Neuronal stem cell (in vitro differentiated cells): ENCODE measurements around the gene GDPD5.

ENCODE experiments used
- DNase-seq: peaks from one replicate; pipeline ENCODE4 v3.0.0-alpha.2; 2013; ENCODE audit warnings: low spot score
- H2AFZ ChIP-seq: one replicate; pipeline ENCODE4 v1.6.1; 2013; ENCODE audit warnings: mild to moderate bottlenecking, low read length, inconsistent platforms
- H2AK5ac ChIP-seq: 2 replicates; pipeline ENCODE4 v1.6.1; 2013; ENCODE audit warnings: low read depth, mild to moderate bottlenecking, inconsistent platforms, low read length, moderate library complexity, mixed read lengths
- H2BK120ac ChIP-seq: 2 replicates; pipeline ENCODE4 v1.6.1; 2013; ENCODE audit warnings: low read depth, mild to moderate bottlenecking, inconsistent platforms, low read length, moderate library complexity, mixed read lengths
- H2BK12ac ChIP-seq: one replicate; pipeline ENCODE4 v1.6.1; 2013; ENCODE audit warnings: low read length, inconsistent platforms
- H2BK15ac ChIP-seq: 2 replicates; pipeline ENCODE4 v1.6.1; 2013; ENCODE audit warnings: mild to moderate bottlenecking, low read length, inconsistent platforms, mixed read lengths
- H2BK5ac ChIP-seq: one replicate; pipeline ENCODE4 v1.6.1; 2013; ENCODE audit warnings: inconsistent platforms, mild to moderate bottlenecking, low read length, moderate library complexity
- H3K14ac ChIP-seq: one replicate; pipeline ENCODE4 v1.6.1; 2013; ENCODE audit warnings: low read length, inconsistent platforms
- H3K18ac ChIP-seq: 2 replicates; pipeline ENCODE4 v1.6.1; 2013; ENCODE audit warnings: low read length, inconsistent platforms
- H3K23ac ChIP-seq: 2 replicates; pipeline ENCODE4 v1.6.1; 2013; ENCODE audit warnings: low read depth, mild to moderate bottlenecking, mixed read lengths, low read length, inconsistent platforms; ENCODE audit not compliant: poor library complexity
- H3K27ac ChIP-seq: replicated peaks from 3 replicates; pipeline ENCODE4 v1.5.1; 2013; ENCODE audit warnings: low read length, inconsistent platforms
- H3K27me3 ChIP-seq, 3 experiments: 2 replicates each; pipeline ENCODE4 v1.6.1; 2013; ENCODE audit warnings: low read length in 3 of 3, mild to moderate bottlenecking in 2 of 3, inconsistent platforms in 1 of 3, low read depth in 1 of 3, mixed read lengths in 1 of 3, moderate library complexity in 1 of 3; ENCODE audit not compliant: control insufficient read depth in 3 of 3, insufficient read depth in 3 of 3
- H3K36me3 ChIP-seq, 2 donors: replicated peaks in 1 of 2; 2 replicates each; pipeline ENCODE4 v1.6.1; 2013; ENCODE audit warnings: low read length in 2 of 2; ENCODE audit not compliant: control insufficient read depth in 2 of 2, insufficient read depth in 2 of 2
- H3K4ac ChIP-seq: 2 replicates; pipeline ENCODE4 v1.6.1; 2013; ENCODE audit warnings: inconsistent platforms, mild to moderate bottlenecking, low read length, moderate library complexity
- H3K4me1 ChIP-seq, 2 donors: 1 replicate in 1 of 2; 2 replicates in 1 of 2; pipeline ENCODE4 v1.6.1; 2013; ENCODE audit warnings: low read length in 2 of 2, low read depth in 1 of 2; ENCODE audit not compliant: control insufficient read depth in 2 of 2, insufficient read depth in 1 of 2
- H3K4me2 ChIP-seq: one replicate; pipeline ENCODE4 v1.6.1; 2013; ENCODE audit warnings: mild to moderate bottlenecking, low read length, inconsistent platforms; ENCODE audit not compliant: insufficient read depth, poor library complexity, severe bottlenecking
- H3K4me3 ChIP-seq, 2 donors: 2 replicates each; pipeline ENCODE4 v1.5.1; 2013; ENCODE audit warnings: low read length in 2 of 2, mild to moderate bottlenecking in 2 of 2, inconsistent platforms in 1 of 2, moderate library complexity in 1 of 2
- H3K79me1 ChIP-seq: one replicate; pipeline ENCODE4 v1.6.1; 2013; ENCODE audit warnings: low read depth, mild to moderate bottlenecking, inconsistent platforms, low read length, moderate library complexity
- H3K9ac ChIP-seq: one replicate; pipeline ENCODE4 v1.6.1; 2013; ENCODE audit warnings: mild to moderate bottlenecking, low read depth, low read length, inconsistent platforms; ENCODE audit not compliant: poor library complexity
- H3K9me3 ChIP-seq, 2 donors: replicated peaks in 1 of 2; 2 replicates each; pipeline versions ENCODE3 to v1.6.1; 2013; ENCODE audit warnings: low read length in 2 of 2, mild to moderate bottlenecking in 2 of 2, inconsistent platforms in 1 of 2, low read depth in 1 of 2, mixed read lengths in 1 of 2, moderate library complexity in 1 of 2; ENCODE audit not compliant: control insufficient read depth in 2 of 2, insufficient read depth in 1 of 2
- H4K8ac ChIP-seq: one replicate; pipeline ENCODE4 v1.6.1; 2013; ENCODE audit warnings: low read depth, mild to moderate bottlenecking, inconsistent platforms, low read length, moderate library complexity
- H4K91ac ChIP-seq: one replicate; pipeline ENCODE4 v1.6.1; 2013; ENCODE audit warnings: low read length, low read depth, mild to moderate bottlenecking, inconsistent platforms; ENCODE audit not compliant: poor library complexity
- WGBS, 2 donors: extraction: QIAGEN DNeasy Blood & Tissue Kit; methylation state at CpG; one replicate each; pipeline ENCODE4 v1.1.7; 2013; ENCODE audit warnings: missing lambda C conversion rate in 2 of 2, mixed read lengths in 1 of 2; ENCODE audit not compliant: insufficient read length in 2 of 2, insufficient replicate concordance in 1 of 2; ENCODE audit errors: extremely low coverage in 2 of 2; 5-methylcytosine and 5-hydroxymethylcytosine counted together

GDPD5 gene

GRCh38 chr11:75403983-75404658, 121.6 kb downstream of the GDPD5 start:
- no peak overlapping the region for H3K4me3 ChIP-seq
- H3K23ac ChIP-seq: no peak overlapping the region
- H2AK5ac ChIP-seq: no peak overlapping the region
- H2BK120ac ChIP-seq: no peak overlapping the region
- H4K8ac ChIP-seq: no peak overlapping the region
- no peak overlapping the region for H2BK12ac ChIP-seq
- no peak overlapping the region for H3K14ac ChIP-seq
- H2BK5ac ChIP-seq: no peak overlapping the region
- peaks cover 60 to 88% of the 10 kb centered on the region in 2 donors for H3K36me3 ChIP-seq
- no peak overlapping the region for H2AFZ ChIP-seq
- no peak overlapping the region for H2BK15ac ChIP-seq
- no peak overlapping the region for H3K18ac ChIP-seq
- H3K4me1 ChIP-seq: peaks cover 3 to 12% of the 10 kb centered on the region in 2 donors
- H3K27me3 ChIP-seq: no peaks in the 10 kb centered on the region
- no peak for DNase-seq
- peaks cover 0 to 3% of the 10 kb centered on the region in 2 donors for H3K9me3 ChIP-seq
- no peak overlapping the region for H3K4me2 ChIP-seq
- no peak overlapping the region for H3K4ac ChIP-seq
- no peak overlapping the region for H3K27ac ChIP-seq
- whole genome bisulfite sequencing, 2 donors: no CpG with 5 or more reads among the region's 15 CpGs
- no peak overlapping the region for H4K91ac ChIP-seq
- H3K9ac ChIP-seq: no peak overlapping the region
- H3K79me1 ChIP-seq: peaks cover 7% of the 10 kb centered on the region

DNA sequence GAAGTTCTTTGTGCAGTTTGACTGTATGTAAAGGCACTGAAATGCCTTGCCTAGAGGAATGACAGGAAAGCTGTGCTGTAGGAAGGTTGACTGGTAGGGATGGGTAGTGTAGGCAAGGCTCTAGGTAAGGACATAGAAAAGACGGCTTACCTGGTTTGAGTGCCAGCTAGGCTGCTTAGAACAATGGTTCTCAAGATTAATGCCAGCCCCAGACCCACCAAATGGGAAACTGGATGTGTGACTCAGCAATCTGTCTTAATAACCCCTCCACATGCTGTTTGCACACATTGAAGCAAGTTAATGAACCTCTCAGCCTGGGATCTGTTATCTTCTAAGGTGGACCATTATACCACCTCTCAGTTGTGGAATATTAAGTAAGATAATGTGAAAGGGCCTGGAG, 122.7 kb downstream of the GDPD5 start:
- peaks cover 5% of the 10 kb centered on the region for H3K79me1 ChIP-seq
- no peak overlapping the region for H4K8ac ChIP-seq
- H3K36me3 ChIP-seq: peaks cover 52 to 78% of the 10 kb centered on the region in 2 donors
- H2AK5ac ChIP-seq: no peak overlapping the region
- no peak overlapping the region for H4K91ac ChIP-seq
- no peak overlapping the region for H2AFZ ChIP-seq
- H3K9me3 ChIP-seq: no peaks in the 10 kb centered on the region
- H3K4ac ChIP-seq: no peak overlapping the region
- WGBS, 2 donors: no CpG with 5 or more reads among the region's 1 CpG
- no peak overlapping the region for H2BK15ac ChIP-seq
- H3K4me2 ChIP-seq: no peak overlapping the region
- H3K4me3 ChIP-seq: no peak overlapping the region
- no peak for DNase-seq
- no peak overlapping the region for H3K9ac ChIP-seq
- H2BK120ac ChIP-seq: no peak overlapping the region
- H2BK5ac ChIP-seq: no peak overlapping the region
- no peak overlapping the region for H3K18ac ChIP-seq
- no peak overlapping the region for H3K23ac ChIP-seq
- H3K27me3 ChIP-seq: no peaks in the 10 kb centered on the region
- no peak overlapping the region for H2BK12ac ChIP-seq
- no peak overlapping the region for H3K27ac ChIP-seq
- no peak overlapping the region for H3K14ac ChIP-seq
- peaks cover 3 to 12% of the 10 kb centered on the region in 2 donors for H3K4me1 ChIP-seq

- no peak overlapping the region for H3K27ac ChIP-seq
- H3K9ac ChIP-seq: no peak overlapping the region
- H3K4me1 ChIP-seq: peaks cover 3 to 12% of the 10 kb centered on the region in 2 donors
- H2AFZ ChIP-seq: no peak overlapping the region
- no peak overlapping the region for H3K14ac ChIP-seq
- no peak overlapping the region for H3K4me3 ChIP-seq
- DNase-seq: no peak
- no CpG with 5 or more reads among the region's 10 CpGs for WGBS, 2 donors
- no peak overlapping the region for H2BK120ac ChIP-seq
- H2BK12ac ChIP-seq: no peak overlapping the region
- no peak overlapping the region for H3K4me2 ChIP-seq
- H3K27me3 ChIP-seq: no peaks in the 10 kb centered on the region
- H3K4ac ChIP-seq: no peak overlapping the region
- no peak overlapping the region for H3K23ac ChIP-seq
- H3K36me3 ChIP-seq: peaks cover 49 to 71% of the 10 kb centered on the region in 2 donors
- H4K91ac ChIP-seq: no peak overlapping the region
- H3K79me1 ChIP-seq: peaks cover 4% of the 10 kb centered on the region
- H3K9me3 ChIP-seq: no peaks in the 10 kb centered on the region
- H3K18ac ChIP-seq: no peak overlapping the region
- H2BK15ac ChIP-seq: no peak overlapping the region
- H2BK5ac ChIP-seq: no peak overlapping the region
- no peak overlapping the region for H4K8ac ChIP-seq
- H2AK5ac ChIP-seq: no peak overlapping the region
These were observed 123.6 kb downstream of the GDPD5 start for GRCh38 chr11:75402002-75402773.

DNA sequence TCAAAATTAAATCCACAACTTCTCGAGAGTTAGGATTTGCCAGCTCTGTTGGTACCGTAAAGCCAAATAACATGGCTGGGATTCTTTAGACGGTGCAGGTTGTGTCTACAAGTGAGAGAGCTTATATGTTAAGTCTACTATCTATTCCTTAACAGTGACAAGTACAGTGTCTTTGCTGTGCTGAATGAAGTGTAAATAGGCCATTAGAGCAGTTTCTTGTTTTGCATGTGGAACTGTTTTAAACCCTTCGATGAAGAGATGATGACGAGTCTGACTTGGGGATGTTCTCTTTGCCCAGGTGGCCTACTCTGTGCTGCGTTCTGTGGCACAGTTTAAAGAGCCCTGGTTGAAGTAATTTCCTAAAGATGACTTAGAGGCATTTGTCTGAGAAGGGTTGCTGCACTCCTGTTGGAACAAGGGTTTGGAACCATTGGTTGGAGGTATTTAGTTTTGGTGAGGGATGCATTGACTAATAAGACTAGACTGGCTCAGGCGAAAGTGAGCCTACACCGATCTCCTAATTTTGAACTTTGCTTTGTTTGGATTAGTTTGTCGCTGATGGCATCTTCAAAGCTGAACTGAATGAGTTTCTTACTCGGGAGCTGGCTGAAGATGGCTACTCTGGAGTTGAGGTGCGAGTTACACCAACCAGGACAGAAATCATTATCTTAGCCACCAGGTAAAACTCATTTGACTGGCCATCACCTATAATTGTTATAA, 125.4 kb downstream of the GDPD5 start:
- Histone ChIP-seq H3K4me2 (peak overlapping the region; percentile 63), H2AFZ (no peak overlapping the region), H3K4ac (no peak overlapping the region), H2BK5ac (no peak overlapping the region), H3K9me3 (no peaks in the 10 kb centered on the region), H3K18ac (no peak overlapping the region), H2BK120ac (no peak overlapping the region), H3K23ac (no peak overlapping the region), H3K27ac (peak overlapping the region; percentile 5), H3K4me1 (peaks cover 3 to 12% of the 10 kb centered on the region in 2 donors), H3K27me3 (peaks cover 0 to 5% (median 0%) of the 10 kb centered on the region in 3 experiments), H3K9ac (no peak overlapping the region), H3K4me3 (peak overlapping the region; percentile 83 to 95), H4K8ac (no peak overlapping the region), H3K79me1 (peaks cover 4% of the 10 kb centered on the region), H2BK15ac (no peak overlapping the region), H2AK5ac (no peak overlapping the region), H3K14ac (no peak overlapping the region), H3K36me3 (peaks cover 37 to 52% of the 10 kb centered on the region in 2 donors), H2BK12ac (no peak overlapping the region), H4K91ac (no peak overlapping the region)
- DNase-seq: no peak
- no CpG with 5 or more reads among the region's 11 CpGs for WGBS, 2 donors
